Aorta (tissue), 5 donors: Measurements from ENCODE around the gene SRPK1. TPM values are rescaled to one million over a fixed set of nuclear protein-coding genes. Genes with fewer than 3 reads are reported as not detected.
"Not testable (repeated sequence)": the region's sequence is repeated elsewhere in the genome, so short reads cannot be mapped to it uniquely, and the experiment has no call there.

Experiments
- ATAC-seq: fragments of 200-7000 bp; cut with Tn5 transposase; one replicate; pipeline ENCODE4 v1.9.1; 2022; ENCODE audit warnings: moderate library complexity; ENCODE audit not compliant: low FRiP score
- DNase-seq, 2 donors: peaks; one replicate each; pipeline ENCODE4 v3.0.0-alpha.2; 2020
- H3K27ac ChIP-seq, 2 donors: one replicate each; pipeline ENCODE4 v1.5.1; 2013; ENCODE audit warnings: low read length in 2 of 2, mild to moderate bottlenecking in 2 of 2, moderate library complexity in 2 of 2, control low read depth in 1 of 2, inconsistent platforms in 1 of 2, low read depth in 1 of 2
- H3K27me3 ChIP-seq, 2 donors: one replicate each; pipeline ENCODE4 v1.6.1; 2013; ENCODE audit warnings: control low read depth in 1 of 2, low read length in 1 of 2, mild to moderate bottlenecking in 1 of 2, moderate library complexity in 1 of 2; ENCODE audit not compliant: insufficient read depth in 2 of 2, control insufficient read depth in 1 of 2
- H3K36me3 ChIP-seq, 2 donors: one replicate each; pipeline ENCODE4 v1.6.1; 2013; ENCODE audit warnings: control low read depth in 1 of 2, low read length in 1 of 2, mild to moderate bottlenecking in 1 of 2; ENCODE audit not compliant: insufficient read depth in 2 of 2, control insufficient read depth in 1 of 2
- H3K4me1 ChIP-seq, 2 donors: one replicate each; pipeline ENCODE4 v1.6.1; 2013; ENCODE audit warnings: low read length in 2 of 2, control low read depth in 1 of 2, mild to moderate bottlenecking in 1 of 2, moderate library complexity in 1 of 2; ENCODE audit not compliant: insufficient read depth in 2 of 2, control insufficient read depth in 1 of 2
- H3K4me3 ChIP-seq, 2 donors: one replicate each; pipeline ENCODE4 v1.5.1; 2013; ENCODE audit warnings: low read length in 2 of 2, control low read depth in 1 of 2, mild to moderate bottlenecking in 1 of 2
- H3K9me3 ChIP-seq: one replicate; pipeline ENCODE4 v1.6.1; 2013; ENCODE audit warnings: mild to moderate bottlenecking, low read length; ENCODE audit not compliant: control insufficient read depth
- WGBS, 2 donors: extraction: QIAGEN DNeasy Blood & Tissue Kit; methylation state at CpG; one replicate each; pipeline ENCODE4 v1.1.7; 2013; 5-methylcytosine and 5-hydroxymethylcytosine counted together
- intact Hi-C, 2 donors: fragments of 100-400 bp; cut with DNase I; formaldehyde crosslinking; loops; one replicate each; pipeline versions ENCODE4 v1.14.2 to v1.15.0; 2022
- polyA plus RNA-seq, 2 donors: library from polyadenylated mRNA; stranded (reverse); fragments of 200-250 nt; gene quantifications; one replicate each; pipeline ENCODE4 v1.2.3, GENCODE V29; 2013
- total RNA-seq, 2 donors: library from RNA; stranded (reverse); fragmentation: NEBNext Ultra II Directional; extraction: Animal tissue kit (Norgen Biotek cat#: 25700); gene quantifications; one replicate each; pipeline ENCODE4 v1.2.1, GENCODE V29; 2021
- donor health status: healthy with polysubstance abuse.
- donor health status: Bipolar disorder and iron deficiency.
- donor health status: DM: no; HTN: no; CAD: no.
- donor health status: DM: no; HTN: no; CAD: no.
- donor health status: DM: yes; HTN: yes; CAD: no.

The SRPK1 gene
- total and polyA plus RNA-seq, 4 donors, result 9.7 to 29.7 (median 20.4) TPM

GRCh38 chr6:35955521-35955920, 34.6 kb upstream of the SRPK1 start:
- H3K9me3 ChIP-seq, result no peaks in the 10 kb centered on the region
- 85 to 87% methylated on average over 5 of the region's 5 CpGs for WGBS, 2 donors
- H3K4me3 ChIP-seq, result no peak overlapping the region
- ATAC-seq (no peak), DNase-seq (no peak)
- intact Hi-C loops, result no loop called here
- H3K27me3 ChIP-seq, result no peaks in the 10 kb centered on the region
- H3K27ac ChIP-seq, result no peak overlapping the region
- no peaks in the 10 kb centered on the region for H3K4me1 ChIP-seq
- no peaks in the 10 kb centered on the region for H3K36me3 ChIP-seq

GRCh38 chr6:35955071-35955470, 34.2 kb upstream of the SRPK1 start:
- DNase-seq (no peak), ATAC-seq (no peak)
- Histone ChIP-seq H3K27ac (no peak overlapping the region), H3K27me3 (no peaks in the 10 kb centered on the region), H3K4me3 (no peak overlapping the region), H3K9me3 (no peaks in the 10 kb centered on the region), H3K4me1 (no peaks in the 10 kb centered on the region), H3K36me3 (no peaks in the 10 kb centered on the region)
- intact Hi-C loops, result no loop called here
- 94 to 95% methylated on average over 8 of the region's 8 CpGs for WGBS, 2 donors

- no peaks in the 10 kb centered on the region for H3K9me3 ChIP-seq
- no peak overlapping the region for H3K27ac ChIP-seq
- no peak for ATAC-seq
- no peak for DNase-seq
- H3K4me3 ChIP-seq, result no peak overlapping the region
- H3K36me3 ChIP-seq, result no peaks in the 10 kb centered on the region
- H3K4me1 ChIP-seq, result no peaks in the 10 kb centered on the region
- intact Hi-C loops, result no loop called here
- no peaks in the 10 kb centered on the region for H3K27me3 ChIP-seq
- 90% methylated on average over 7 of the region's 7 CpGs for WGBS, 2 donors
Measured at GRCh38 chr6:35954333-35954732, 33.4 kb upstream of the SRPK1 start.

- WGBS, 2 donors, result 97 to 98% methylated on average over 1 of the region's 1 CpG
- H3K9me3 ChIP-seq, result no peaks in the 10 kb centered on the region
- no peaks in the 10 kb centered on the region for H3K36me3 ChIP-seq
- no peaks in the 10 kb centered on the region for H3K4me1 ChIP-seq
- intact Hi-C loops, result no loop called here
- DNase-seq (no peak), ATAC-seq (no peak)
- H3K27ac ChIP-seq, result no peak overlapping the region
- H3K4me3 ChIP-seq, result no peak overlapping the region
- H3K27me3 ChIP-seq, result no peaks in the 10 kb centered on the region
Measured at GRCh38 chr6:35948725-35949124, 27.8 kb upstream of the SRPK1 start.

- DNase-seq, result no peak
- ATAC-seq, result no peak
- Histone ChIP-seq H3K4me1 (no peaks in the 10 kb centered on the region), H3K4me3 (no peak overlapping the region), H3K36me3 (no peaks in the 10 kb centered on the region), H3K27ac (no peak overlapping the region), H3K9me3 (no peaks in the 10 kb centered on the region), H3K27me3 (peaks cover 0 to 2% of the 10 kb centered on the region in 2 donors)
- WGBS, 2 donors, result 70 to 80% methylated on average over 1 of the region's 1 CpG
- intact Hi-C loops, result no loop called here
Measured at GRCh38 chr6:35945650-35946025, 24.7 kb upstream of the SRPK1 start.

- WGBS, 2 donors, result 89 to 91% methylated on average over 1 of the region's 1 CpG
- Histone ChIP-seq H3K36me3 (no peaks in the 10 kb centered on the region), H3K4me3 (no peak overlapping the region), H3K4me1 (no peaks in the 10 kb centered on the region), H3K27ac (no peak overlapping the region), H3K9me3 (no peaks in the 10 kb centered on the region), H3K27me3 (peaks cover 0 to 2% of the 10 kb centered on the region in 2 donors)
- no peak for ATAC-seq
- no peak for DNase-seq
- intact Hi-C loops, result no loop called here
Measured at GRCh38 chr6:35943390-35943789, 22.5 kb upstream of the SRPK1 start.

GRCh38 chr6:35942355-35942754, 21.5 kb upstream of the SRPK1 start:
- ATAC-seq (no peak), DNase-seq (no peak)
- H3K4me3 ChIP-seq, result no peak overlapping the region
- intact Hi-C loops, result no loop called here
- no peaks in the 10 kb centered on the region for H3K4me1 ChIP-seq
- H3K9me3 ChIP-seq, result no peaks in the 10 kb centered on the region
- no peaks in the 10 kb centered on the region for H3K36me3 ChIP-seq
- no peak overlapping the region for H3K27ac ChIP-seq
- peaks cover 0 to 2% of the 10 kb centered on the region in 2 donors for H3K27me3 ChIP-seq

GRCh38 chr6:35941170-35941569, 20.3 kb upstream of the SRPK1 start:
- H3K4me3 ChIP-seq, ATAC-seq, intact Hi-C loops, H3K36me3 ChIP-seq, H3K27ac ChIP-seq, DNase-seq, H3K4me1 ChIP-seq, H3K27me3 ChIP-seq, H3K9me3 ChIP-seq: not testable (repeated sequence)
- WGBS, 2 donors, result 82 to 85% methylated on average over 7 of the region's 7 CpGs

- H3K4me3 ChIP-seq, H3K36me3 ChIP-seq, ATAC-seq, H3K9me3 ChIP-seq, DNase-seq, H3K4me1 ChIP-seq, H3K27ac ChIP-seq, H3K27me3 ChIP-seq, intact Hi-C loops: not testable (repeated sequence)
- 88 to 89% methylated on average over 2 of the region's 2 CpGs for WGBS, 2 donors
Measured at GRCh38 chr6:35940014-35940413, 19.1 kb upstream of the SRPK1 start.
